ENCODE measurements around the gene HPGDS.

GRCh38 chr4:94357624-94358023 lies 15.0 kb upstream of the HPGDS start:
- no peak for TF ChIP-seq TARDBP (IDR thresholded peaks at IDR 0.05)
- no peak for TF ChIP-seq ELF4 (IDR thresholded peaks at IDR 0.05)
- TF ChIP-seq HDGF (IDR thresholded peaks at IDR 0.05; ENCODE audit: borderline replicate concordance): no peak
- no peak for TF ChIP-seq FOXM1 (IDR thresholded peaks at IDR 0.05; ENCODE audit: borderline replicate concordance)
- TF ChIP-seq PKNOX1 (IDR thresholded peaks at IDR 0.05): no peak
- TF ChIP-seq SP1 (IDR thresholded peaks at IDR 0.05): no peak
- no peak for TF ChIP-seq SUZ12 (IDR thresholded peaks at IDR 0.05)
- no peak for TF ChIP-seq L3MBTL2 (conservative IDR thresholded peaks at IDR 0.05)
- no peak for TF ChIP-seq ARNT (IDR thresholded peaks at IDR 0.05)
- no peak for TF ChIP-seq CTBP1 (IDR thresholded peaks at IDR 0.05; ENCODE audit: borderline replicate concordance)
- no peak for TF ChIP-seq FOXK2 (IDR thresholded peaks at IDR 0.05)
- TF ChIP-seq BHLHE40 (IDR thresholded peaks at IDR 0.05; ENCODE audit: borderline replicate concordance): no peak
- no peak for TF ChIP-seq FOXA1 (IDR thresholded peaks at IDR 0.05)
- no peak for TF ChIP-seq ZNF384 (IDR thresholded peaks at IDR 0.05)
